Transverse colon (tissue), 4 donors: ENCODE results near the gene SULF2.

Experiments
- POLR2A ChIP-seq: fragments of 450-650 bp; IDR thresholded peaks from one replicate; pipeline ENCODE4 v1.6.1; 2016; ENCODE audit warnings: antibody characterized with exemption, mild to moderate bottlenecking, moderate library complexity
- POLR2AphosphoS5 ChIP-seq, 3 donors: sonication (generic); formaldehyde crosslinking; IDR thresholded peaks; one replicate each; pipeline ENCODE4 v1.6.1; 2016; ENCODE audit warnings: antibody characterized with exemption in 3 of 3
- TF ChIP-seq, protein P1 (sequence below), 5 experiments: fragments of 200-600 bp in 3 of 5; fragments of 450-650 bp in 2 of 5; sonication (generic) in 3 of 5; IDR thresholded peaks; 1 replicate in 2 of 5; 2 replicates in 3 of 5; pipeline ENCODE4 v1.5.1; 2016 to 2017; ENCODE audit warnings: antibody characterized with exemption in 5 of 5, inconsistent platforms in 3 of 5, mild to moderate bottlenecking in 2 of 5, moderate library complexity in 1 of 5

DNA sequence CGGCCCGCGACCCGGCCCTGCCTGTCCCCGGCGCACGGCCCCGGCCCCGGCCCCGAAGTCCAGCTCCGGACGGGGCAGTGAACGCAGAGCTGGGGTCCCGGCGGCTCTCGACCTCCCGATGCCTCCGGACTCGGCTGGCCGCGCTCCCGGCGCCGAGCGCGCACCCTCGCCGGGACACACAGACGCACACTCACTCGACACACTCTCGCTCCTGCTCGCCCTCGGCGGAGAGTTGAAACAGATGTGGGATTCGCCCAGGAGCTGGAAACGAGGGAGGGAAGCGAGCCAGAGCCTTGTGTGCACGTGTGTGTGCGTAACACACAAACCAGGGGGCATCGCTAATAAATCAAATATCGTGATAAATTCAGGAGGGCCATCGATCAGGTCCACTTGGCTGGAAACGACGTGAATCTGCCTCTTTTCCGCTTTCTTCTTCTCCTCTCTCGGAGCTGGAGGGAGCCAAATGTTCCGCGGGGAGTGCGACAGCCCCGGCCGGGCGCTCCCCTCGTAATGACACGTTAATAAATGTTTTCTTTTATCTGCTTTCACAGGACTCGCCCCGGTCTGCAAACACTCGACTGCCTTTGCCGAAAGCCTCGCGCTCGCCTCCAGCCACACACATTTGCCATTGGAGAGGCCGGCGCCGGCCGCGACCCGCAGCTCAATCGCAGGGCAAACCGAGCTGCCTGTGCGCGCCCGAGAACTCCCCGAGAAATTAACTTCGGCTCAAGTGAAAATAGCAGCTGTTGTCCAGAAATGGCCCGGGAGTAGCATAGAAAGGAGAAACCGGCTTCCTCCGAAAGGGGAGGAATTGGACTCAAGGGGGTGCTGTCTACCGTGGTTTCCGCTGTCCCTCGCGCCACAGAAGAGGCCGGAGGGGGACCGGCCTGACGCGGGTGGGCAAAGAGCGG lies 828 bp upstream of the SULF2 start:
- TF ChIP-seq, protein P1, sequence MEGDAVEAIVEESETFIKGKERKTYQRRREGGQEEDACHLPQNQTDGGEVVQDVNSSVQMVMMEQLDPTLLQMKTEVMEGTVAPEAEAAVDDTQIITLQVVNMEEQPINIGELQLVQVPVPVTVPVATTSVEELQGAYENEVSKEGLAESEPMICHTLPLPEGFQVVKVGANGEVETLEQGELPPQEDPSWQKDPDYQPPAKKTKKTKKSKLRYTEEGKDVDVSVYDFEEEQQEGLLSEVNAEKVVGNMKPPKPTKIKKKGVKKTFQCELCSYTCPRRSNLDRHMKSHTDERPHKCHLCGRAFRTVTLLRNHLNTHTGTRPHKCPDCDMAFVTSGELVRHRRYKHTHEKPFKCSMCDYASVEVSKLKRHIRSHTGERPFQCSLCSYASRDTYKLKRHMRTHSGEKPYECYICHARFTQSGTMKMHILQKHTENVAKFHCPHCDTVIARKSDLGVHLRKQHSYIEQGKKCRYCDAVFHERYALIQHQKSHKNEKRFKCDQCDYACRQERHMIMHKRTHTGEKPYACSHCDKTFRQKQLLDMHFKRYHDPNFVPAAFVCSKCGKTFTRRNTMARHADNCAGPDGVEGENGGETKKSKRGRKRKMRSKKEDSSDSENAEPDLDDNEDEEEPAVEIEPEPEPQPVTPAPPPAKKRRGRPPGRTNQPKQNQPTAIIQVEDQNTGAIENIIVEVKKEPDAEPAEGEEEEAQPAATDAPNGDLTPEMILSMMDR (IDR thresholded peaks at IDR 0.05) = peak; percentile 53 to 78 (median 65)
- TF ChIP-seq POLR2A = peak; percentile 63
- peak; percentile 7 to 67 (median 30) for TF ChIP-seq POLR2AphosphoS5 (IDR thresholded peaks at IDR 0.05)
